ENCODE results near the gene PIAS2. TPM values are rescaled to one million over a fixed set of nuclear protein-coding genes. Genes with fewer than 3 reads are reported as not detected.
A peak's percentile ranks its signal among the peaks of the same experiment; 100 is the strongest.

Gene PIAS2
- total and polyA plus RNA-seq, 9 of the 15 experiments (the other 6 are each of a cell fraction or from before 2014, with no cell fraction given) = 2.9 to 23.9 (median 12.0) TPM

DNA sequence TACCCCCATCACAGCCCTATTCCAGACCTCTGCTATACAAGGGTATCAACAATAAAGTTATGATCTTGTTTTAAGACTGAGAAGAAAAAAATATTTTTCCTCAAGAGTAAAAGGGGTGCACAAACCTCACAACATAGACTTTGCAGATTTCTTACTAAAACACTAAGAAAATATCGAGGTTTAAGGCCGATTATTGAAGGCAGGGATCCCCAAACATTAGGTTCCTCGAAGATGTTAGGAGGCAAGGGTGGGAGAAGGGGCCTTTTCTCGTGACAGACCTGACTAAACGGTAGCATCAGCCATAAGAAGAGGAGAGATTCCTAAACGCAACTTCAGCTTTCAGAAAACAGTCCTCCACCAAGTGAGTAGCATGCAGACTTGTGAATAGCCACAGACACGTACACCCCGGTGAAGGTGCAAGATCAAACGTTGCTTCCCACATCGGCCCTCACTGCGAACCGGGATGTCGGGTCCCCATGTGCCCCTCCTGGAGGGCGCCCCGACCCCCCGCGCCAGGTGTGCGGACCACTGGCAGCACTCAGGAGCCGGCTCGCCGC, 678 bp downstream of the PIAS2 start:
- Histone ChIP-seq H3K27me3 (ENCODE audit: control insufficient read depth in 2 of 2, insufficient read depth in 2 of 2, low read length in 2 of 2) (no peaks in the 10 kb centered on the region), H3K9me3 (replicated peaks; ENCODE audit: control insufficient read depth, insufficient read depth, low read depth, low read length) (no peaks in the 10 kb centered on the region), H3K27ac (ENCODE audit: extremely low read depth, low read depth, low read length) (peak overlapping the region; percentile 94), H3K4me2 (ENCODE audit: insufficient read depth, low read length) (peak overlapping the region; percentile 93), H3K4me1 (replicated peaks in 1 of 2; ENCODE audit: control insufficient read depth in 2 of 2, insufficient read depth in 2 of 2, low read length in 2 of 2) (peaks cover 10 to 12% of the 10 kb centered on the region in 2 experiments; a peak in 4 of 5 replicates), H3K9me1 (ENCODE audit: control insufficient read depth, insufficient read depth, low read length) (no peaks in the 10 kb centered on the region), H2AFZ (ENCODE audit: low read depth, low read length) (peak overlapping the region; percentile 76), H4K20me1 (replicated peaks; ENCODE audit: control insufficient read depth, insufficient read depth, low read length) (0 out of 2 replicates have a peak, but pooled peaks cover 4% of the 10 kb centered on the region), H3K9ac (ENCODE audit: insufficient read depth in 1 of 2, low read depth in 2 of 2, low read length in 2 of 2) (peak overlapping the region; percentile 87 to 93), H3K79me2 (ENCODE audit: control insufficient read depth, insufficient read depth, low read length) (peaks cover 53% of the 10 kb centered on the region), H3K4me3 (peak overlapping the region; percentile 75), H3K36me3 (ENCODE audit: control insufficient read depth, insufficient read depth, low read length) (no peaks in the 10 kb centered on the region)
- in situ Hi-C loops (cut with MboI) (no loop called here), intact Hi-C loops (cut with micrococcal nuclease) (no loop called here)
- DNase-seq (ENCODE audit: extremely low read depth in 1 of 4, low spot score in 3 of 4) (peak in 1 of 4 experiments; percentile 25), FAIRE-seq (peak; percentile 59), ATAC-seq (peak; percentile 11)
- no TSS peak for BruUV-seq (replicated peaks)
- ChIA-PET CTCF (ENCODE audit: low intra/inter-chr PET ratio) (no interaction called here), POLR2A (interaction anchor here (1.0 kb wide), 1 partner anchor 24 kb away, joined by 3 read pairs; no protein-coding TSS in a partner anchor)
- WGBS (ENCODE audit: insufficient coverage, low coverage, missing lambda C conversion rate) = 0% methylated on average over 10 of the region's 21 CpGs
- TF ChIP-seq TCF7 (IDR thresholded peaks at IDR 0.05; ENCODE audit: borderline replicate concordance) (no peak), NELFE (IDR thresholded peaks at IDR 0.05; ENCODE audit: insufficient read depth, insufficient read length) (no peak), MEF2D (tag; conservative IDR thresholded peaks at IDR 0.05; ENCODE audit: low read depth) (no peak), HNRNPLL (IDR thresholded peaks at IDR 0.05; ENCODE audit: low read depth, low read length, poor library complexity, severe bottlenecking) (peak; percentile 13)
- TF ChIP-seq, protein P1, sequence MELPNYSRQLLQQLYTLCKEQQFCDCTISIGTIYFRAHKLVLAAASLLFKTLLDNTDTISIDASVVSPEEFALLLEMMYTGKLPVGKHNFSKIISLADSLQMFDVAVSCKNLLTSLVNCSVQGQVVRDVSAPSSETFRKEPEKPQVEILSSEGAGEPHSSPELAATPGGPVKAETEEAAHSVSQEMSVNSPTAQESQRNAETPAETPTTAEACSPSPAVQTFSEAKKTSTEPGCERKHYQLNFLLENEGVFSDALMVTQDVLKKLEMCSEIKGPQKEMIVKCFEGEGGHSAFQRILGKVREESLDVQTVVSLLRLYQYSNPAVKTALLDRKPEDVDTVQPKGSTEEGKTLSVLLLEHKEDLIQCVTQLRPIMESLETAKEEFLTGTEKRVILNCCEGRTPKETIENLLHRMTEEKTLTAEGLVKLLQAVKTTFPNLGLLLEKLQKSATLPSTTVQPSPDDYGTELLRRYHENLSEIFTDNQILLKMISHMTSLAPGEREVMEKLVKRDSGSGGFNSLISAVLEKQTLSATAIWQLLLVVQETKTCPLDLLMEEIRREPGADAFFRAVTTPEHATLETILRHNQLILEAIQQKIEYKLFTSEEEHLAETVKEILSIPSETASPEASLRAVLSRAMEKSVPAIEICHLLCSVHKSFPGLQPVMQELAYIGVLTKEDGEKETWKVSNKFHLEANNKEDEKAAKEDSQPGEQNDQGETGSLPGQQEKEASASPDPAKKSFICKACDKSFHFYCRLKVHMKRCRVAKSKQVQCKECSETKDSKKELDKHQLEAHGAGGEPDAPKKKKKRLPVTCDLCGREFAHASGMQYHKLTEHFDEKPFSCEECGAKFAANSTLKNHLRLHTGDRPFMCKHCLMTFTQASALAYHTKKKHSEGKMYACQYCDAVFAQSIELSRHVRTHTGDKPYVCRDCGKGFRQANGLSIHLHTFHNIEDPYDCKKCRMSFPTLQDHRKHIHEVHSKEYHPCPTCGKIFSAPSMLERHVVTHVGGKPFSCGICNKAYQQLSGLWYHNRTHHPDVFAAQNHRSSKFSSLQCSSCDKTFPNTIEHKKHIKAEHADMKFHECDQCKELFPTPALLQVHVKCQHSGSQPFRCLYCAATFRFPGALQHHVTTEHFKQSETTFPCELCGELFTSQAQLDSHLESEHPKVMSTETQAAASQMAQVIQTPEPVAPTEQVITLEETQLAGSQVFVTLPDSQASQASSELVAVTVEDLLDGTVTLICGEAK (IDR thresholded peaks at IDR 0.05) = peak; percentile 83
- TF ChIP-seq, protein P1 (CRISPR knock-in tag; IDR thresholded peaks at IDR 0.05) = no peak; the same call in 1 of the 2 replicates
- TF ChIP-seq, protein P2, sequence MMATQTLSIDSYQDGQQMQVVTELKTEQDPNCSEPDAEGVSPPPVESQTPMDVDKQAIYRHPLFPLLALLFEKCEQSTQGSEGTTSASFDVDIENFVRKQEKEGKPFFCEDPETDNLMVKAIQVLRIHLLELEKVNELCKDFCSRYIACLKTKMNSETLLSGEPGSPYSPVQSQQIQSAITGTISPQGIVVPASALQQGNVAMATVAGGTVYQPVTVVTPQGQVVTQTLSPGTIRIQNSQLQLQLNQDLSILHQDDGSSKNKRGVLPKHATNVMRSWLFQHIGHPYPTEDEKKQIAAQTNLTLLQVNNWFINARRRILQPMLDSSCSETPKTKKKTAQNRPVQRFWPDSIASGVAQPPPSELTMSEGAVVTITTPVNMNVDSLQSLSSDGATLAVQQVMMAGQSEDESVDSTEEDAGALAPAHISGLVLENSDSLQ (IDR thresholded peaks at IDR 0.05) = no peak
